GM23338 (cell line): ENCODE measurements around the gene VEGFA. TPM values are rescaled to one million over a fixed set of nuclear protein-coding genes. Genes with fewer than 3 reads are reported as not detected.

Experiments
- ATAC-seq: fragments of 200-7000 bp; cut with Tn5 transposase; 3 replicates; pipeline ENCODE4 v1.9.1; 2020
- DNase-seq: peaks from one replicate; pipeline ENCODE4 v3.0.0-alpha.2; 2015; ENCODE audit warnings: low spot score
- H2AFZ ChIP-seq: fragments of 200-600 bp; sonication (generic); 2 replicates; pipeline ENCODE4 v1.8.0; 2016; ENCODE audit warnings: antibody characterized with exemption, mild to moderate bottlenecking, moderate library complexity
- H3F3A ChIP-seq: fragments of 200-600 bp; sonication (generic); replicated peaks from 2 replicates; pipeline ENCODE4 v1.8.0; 2017; ENCODE audit warnings: antibody characterized with exemption, mixed run types, low read depth
- H3K27ac ChIP-seq: fragments of 200-600 bp; sonication (generic); 2 replicates; pipeline ENCODE4 v1.6.1; 2016; ENCODE audit warnings: low read depth
- H3K27me3 ChIP-seq: fragments of 200-600 bp; sonication (generic); 2 replicates; pipeline ENCODE4 v1.8.0; 2016; ENCODE audit warnings: mild to moderate bottlenecking, mixed run types, moderate library complexity; ENCODE audit not compliant: insufficient read depth
- H3K36me3 ChIP-seq: fragments of 200-600 bp; sonication (generic); 2 replicates; pipeline ENCODE4 v1.8.0; 2016; ENCODE audit warnings: mild to moderate bottlenecking; ENCODE audit not compliant: insufficient read depth
- H3K4me1 ChIP-seq: fragments of 200-600 bp; sonication (generic); 2 replicates; pipeline ENCODE4 v1.8.0; 2016; ENCODE audit warnings: mild to moderate bottlenecking, moderate library complexity; ENCODE audit not compliant: insufficient read depth
- H3K4me2 ChIP-seq: fragments of 200-600 bp; sonication (generic); 2 replicates; pipeline ENCODE4 v1.7.1; 2017; ENCODE audit warnings: mixed run types
- H3K4me3 ChIP-seq: fragments of 200-600 bp; sonication (generic); 2 replicates; pipeline ENCODE4 v1.6.1; 2016; ENCODE audit warnings: mixed run types
- H3K79me2 ChIP-seq: fragments of 200-600 bp; sonication (generic); replicated peaks from 2 replicates; pipeline ENCODE4 v1.8.0; 2017; ENCODE audit warnings: mild to moderate bottlenecking; ENCODE audit not compliant: insufficient read depth
- H3K9me2 ChIP-seq: fragments of 200-600 bp; sonication (generic); 2 replicates; pipeline ENCODE4 v1.8.0; 2017; ENCODE audit not compliant: insufficient read depth
- H4K20me1 ChIP-seq: fragments of 200-600 bp; sonication (generic); replicated peaks from 2 replicates; pipeline ENCODE4 v1.8.0; 2017; ENCODE audit warnings: mild to moderate bottlenecking; ENCODE audit not compliant: insufficient read depth
- H3K27ac Mint-ChIP-seq: 2 replicates; pipeline ENCODE4 v1.8.0; 2020; ENCODE audit warnings: inconsistent platforms, mild to moderate bottlenecking, moderate library complexity, mixed read lengths
- H3K27me3 Mint-ChIP-seq: 3 replicates; pipeline ENCODE4 v1.8.0; 2022; ENCODE audit warnings: low read depth, mild to moderate bottlenecking, moderate library complexity, mixed read lengths, inconsistent platforms; ENCODE audit not compliant: insufficient read depth, poor library complexity
- H3K36me3 Mint-ChIP-seq: 3 replicates; pipeline ENCODE4 v1.8.0; 2021; ENCODE audit warnings: low read depth, mild to moderate bottlenecking, inconsistent platforms, moderate library complexity, mixed read lengths
- H3K4me1 Mint-ChIP-seq: 3 replicates; pipeline ENCODE4 v1.8.0; 2020; ENCODE audit warnings: mild to moderate bottlenecking, inconsistent platforms, mixed read lengths
- H3K4me3 Mint-ChIP-seq: 3 replicates; pipeline ENCODE4 v1.8.0; 2021; ENCODE audit warnings: moderate library complexity, mild to moderate bottlenecking, inconsistent platforms, mixed read lengths
- H3K9me3 Mint-ChIP-seq: 3 replicates; pipeline ENCODE4 v1.8.0; 2020; ENCODE audit warnings: moderate library complexity, mild to moderate bottlenecking, inconsistent platforms, mixed read lengths
- ETS1 ChIP-seq: IDR thresholded peaks from 2 replicates; pipeline ENCODE4 v1.6.1; 2016; ENCODE audit warnings: antibody characterized with exemption
- EZH2 ChIP-seq: fragments of 200-600 bp; sonication (generic); IDR thresholded peaks from one replicate; pipeline ENCODE4 v1.8.0; 2017; ENCODE audit warnings: antibody characterized with exemption, mild to moderate bottlenecking, low read depth; ENCODE audit not compliant: unreplicated experiment
- EZH2phosphoT487 ChIP-seq: fragments of 200-600 bp; sonication (generic); IDR thresholded peaks from one replicate; pipeline ENCODE4 v1.8.1; 2018; ENCODE audit warnings: antibody characterized with exemption; ENCODE audit not compliant: unreplicated experiment
- JUNB ChIP-seq: IDR thresholded peaks from one replicate; pipeline ENCODE4 v1.6.1; 2016; ENCODE audit warnings: antibody characterized with exemption; ENCODE audit not compliant: unreplicated experiment
- NANOG ChIP-seq: IDR thresholded peaks from 2 replicates; pipeline ENCODE4 v1.6.1; 2016; ENCODE audit warnings: antibody characterized with exemption, borderline replicate concordance
- POLR2AphosphoS5 ChIP-seq: IDR thresholded peaks from 2 replicates; pipeline ENCODE4 v1.6.1; 2016; ENCODE audit warnings: antibody characterized with exemption, low read depth
- STAT1 ChIP-seq: IDR thresholded peaks from one replicate; pipeline ENCODE4 v1.6.1; 2016; ENCODE audit warnings: antibody characterized with exemption; ENCODE audit not compliant: unreplicated experiment
- ZNF331 ChIP-seq: fragments of 250-450 bp; sonication (Bioruptor Pico); IDR thresholded peaks from 2 replicates; pipeline ENCODE4 v1.5.0; 2020; ENCODE audit warnings: low read depth, mild to moderate bottlenecking, moderate library complexity
- ZNF462 ChIP-seq: fragments of 250-450 bp; sonication (Bioruptor Pico); IDR thresholded peaks from 2 replicates; pipeline ENCODE4 v1.5.0; 2020; ENCODE audit warnings: mild to moderate bottlenecking, moderate library complexity
- polyA plus RNA-seq: library from polyadenylated mRNA; unstranded; fragments of >200 nt; fragmentation: Nextera tagmentation; extraction: Ambion mirVana; gene quantifications from 2 replicates; pipeline ENCODE4 v1.2.1, GENCODE V29; 2016
- total RNA-seq: library from RNA; depleted of rRNA; stranded (reverse); fragments of >200 nt; shearing (Covaris generic); gene quantifications from 2 replicates; pipeline ENCODE4 v1.2.3, GENCODE V29; 2014
- TF ChIP-seq, protein P1 (sequence below), 2 experiments: fragments of 200-600 bp in 1 of 2; sonication (generic) in 1 of 2; conservative IDR thresholded peaks; 2 replicates each; pipeline versions ENCODE4 v1.5.1 to v1.6.1; 2016 to 2017; ENCODE audit warnings: antibody characterized with exemption in 2 of 2, low read depth in 2 of 2, mild to moderate bottlenecking in 2 of 2, moderate library complexity in 1 of 2

Gene VEGFA
- total and polyA plus RNA-seq, 2 experiments from 2014 or later, result 10.9 to 61.1 TPM

DNA sequence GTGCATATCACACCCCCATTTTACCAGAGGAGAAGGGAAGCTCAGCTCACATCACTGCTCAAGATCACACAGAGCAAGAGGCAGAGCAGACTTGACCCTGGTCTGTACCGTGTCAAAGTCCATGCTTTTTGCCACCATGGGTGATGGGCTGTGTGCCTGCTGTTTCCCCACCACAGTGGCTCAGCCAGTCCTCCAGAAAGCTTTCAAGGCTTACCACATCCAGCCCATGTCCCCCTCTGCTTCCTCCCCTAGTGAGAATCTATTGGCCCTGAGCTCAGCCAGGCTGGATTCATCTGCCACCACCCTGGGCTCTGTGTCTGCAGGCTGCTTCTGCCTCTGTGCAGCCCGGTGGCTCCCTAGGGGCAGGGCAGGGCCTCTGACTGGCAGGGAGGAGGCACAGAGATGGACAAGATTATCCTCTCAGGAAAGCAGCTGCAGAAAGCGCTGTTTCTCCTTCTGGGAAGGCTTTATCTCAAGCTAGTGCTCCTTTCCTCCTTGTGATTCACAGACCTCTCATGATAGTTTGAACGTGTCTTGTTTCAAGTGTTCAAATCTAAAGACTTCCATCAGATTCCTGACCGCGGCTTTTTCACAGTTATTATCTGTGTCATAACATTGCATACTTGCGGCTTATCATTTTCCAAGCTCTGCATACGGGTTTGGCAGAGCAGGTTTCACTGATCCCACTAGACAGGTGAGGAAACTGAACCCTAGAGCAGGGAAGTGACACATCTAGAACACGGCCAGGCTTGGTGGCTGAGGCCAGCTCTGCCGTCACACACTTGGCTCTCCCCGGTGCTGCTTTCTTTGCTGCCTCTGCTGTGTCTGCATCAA is 37.4 kb downstream of the VEGFA start:
- no peak overlapping the region for H3K27ac Mint-ChIP-seq

More for the DNA sequence above, 37.4 kb downstream of the VEGFA start:
- Histone ChIP-seq H3K9me2 (no peaks in the 10 kb centered on the region), H3K4me2 (no peak overlapping the region), H4K20me1 (no peaks in the 10 kb centered on the region), H3K79me2 (no peaks in the 10 kb centered on the region), H3K4me3 (no peak overlapping the region), H3F3A (no peaks in the 10 kb centered on the region), H3K27me3 (no peaks in the 10 kb centered on the region), H3K36me3 (no peaks in the 10 kb centered on the region), H3K27ac (no peak overlapping the region), H2AFZ (0 out of 2 replicates have a peak overlapping the region, but pooled peaks have one; percentile 59), H3K4me1 (no peaks in the 10 kb centered on the region)
- DNase-seq (no peak), ATAC-seq (peak; percentile 55)
- Mint-ChIP-seq H3K27me3 (peaks cover 2% of the 10 kb centered on the region), H3K4me3 (no peak overlapping the region), H3K9me3 (no peaks in the 10 kb centered on the region), H3K4me1 (peaks cover 2% of the 10 kb centered on the region; the same call in 2 of the 3 replicates), H3K36me3 (no peaks in the 10 kb centered on the region)
- TF ChIP-seq EZH2 (no peak), POLR2AphosphoS5 (no peak), ETS1 (no peak), ZNF462 (CRISPR knock-in tag) (no peak), STAT1 (no peak), NANOG (no peak), JUNB (no peak), EZH2phosphoT487 (no peak), ZNF331 (no peak)
- TF ChIP-seq, protein P1, sequence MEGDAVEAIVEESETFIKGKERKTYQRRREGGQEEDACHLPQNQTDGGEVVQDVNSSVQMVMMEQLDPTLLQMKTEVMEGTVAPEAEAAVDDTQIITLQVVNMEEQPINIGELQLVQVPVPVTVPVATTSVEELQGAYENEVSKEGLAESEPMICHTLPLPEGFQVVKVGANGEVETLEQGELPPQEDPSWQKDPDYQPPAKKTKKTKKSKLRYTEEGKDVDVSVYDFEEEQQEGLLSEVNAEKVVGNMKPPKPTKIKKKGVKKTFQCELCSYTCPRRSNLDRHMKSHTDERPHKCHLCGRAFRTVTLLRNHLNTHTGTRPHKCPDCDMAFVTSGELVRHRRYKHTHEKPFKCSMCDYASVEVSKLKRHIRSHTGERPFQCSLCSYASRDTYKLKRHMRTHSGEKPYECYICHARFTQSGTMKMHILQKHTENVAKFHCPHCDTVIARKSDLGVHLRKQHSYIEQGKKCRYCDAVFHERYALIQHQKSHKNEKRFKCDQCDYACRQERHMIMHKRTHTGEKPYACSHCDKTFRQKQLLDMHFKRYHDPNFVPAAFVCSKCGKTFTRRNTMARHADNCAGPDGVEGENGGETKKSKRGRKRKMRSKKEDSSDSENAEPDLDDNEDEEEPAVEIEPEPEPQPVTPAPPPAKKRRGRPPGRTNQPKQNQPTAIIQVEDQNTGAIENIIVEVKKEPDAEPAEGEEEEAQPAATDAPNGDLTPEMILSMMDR (conservative IDR thresholded peaks at IDR 0.05; ENCODE audit: low read depth in 2 of 2), result no peak
